ENCODE results near the gene COPS7A. TPM values are rescaled to one million over a fixed set of nuclear protein-coding genes. Genes with fewer than 3 reads are reported as not detected.
A peak's percentile ranks its signal among the peaks of the same experiment; 100 is the strongest.

Gene COPS7A
- total and polyA plus RNA-seq, 9 donors = 36.4 to 74.8 (median 48.4) TPM

DNA sequence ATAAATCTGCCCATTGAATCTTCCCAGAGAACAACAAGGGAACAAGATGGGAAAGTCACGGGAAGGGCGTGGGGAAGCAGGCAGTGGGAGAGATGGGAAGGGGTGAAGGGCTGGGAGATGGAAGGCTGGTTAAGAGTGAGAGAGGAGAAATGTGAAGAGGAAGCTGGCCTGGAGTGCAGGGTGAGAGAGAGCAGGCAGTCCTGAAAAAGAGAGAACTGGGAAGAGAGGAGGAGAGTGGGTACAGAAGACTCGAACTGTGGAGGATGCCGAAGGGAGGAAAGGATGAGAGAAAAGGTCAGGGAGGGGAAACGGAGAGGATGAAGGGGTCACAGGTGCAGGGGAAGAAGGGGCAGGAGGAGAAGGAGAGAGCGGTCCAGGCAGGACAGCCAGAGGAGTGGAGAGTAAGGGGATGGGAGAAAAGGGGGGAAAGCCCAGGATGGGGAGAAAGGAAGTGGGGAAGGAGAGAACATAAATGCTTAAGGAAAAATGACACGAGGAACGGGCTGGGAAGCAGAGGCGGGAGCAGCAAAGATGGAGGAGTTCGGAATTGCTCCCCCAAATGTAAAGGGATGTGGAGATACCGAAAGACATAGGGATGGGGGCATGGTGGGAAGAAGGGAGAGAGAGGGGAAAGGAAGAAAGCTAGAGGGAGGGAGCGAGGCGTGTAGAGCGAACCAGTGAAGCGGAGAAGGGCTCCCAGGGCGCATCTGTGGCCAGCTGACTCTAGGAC is 24.4 kb upstream of the COPS7A start:
- TF ChIP-seq, protein P1, sequence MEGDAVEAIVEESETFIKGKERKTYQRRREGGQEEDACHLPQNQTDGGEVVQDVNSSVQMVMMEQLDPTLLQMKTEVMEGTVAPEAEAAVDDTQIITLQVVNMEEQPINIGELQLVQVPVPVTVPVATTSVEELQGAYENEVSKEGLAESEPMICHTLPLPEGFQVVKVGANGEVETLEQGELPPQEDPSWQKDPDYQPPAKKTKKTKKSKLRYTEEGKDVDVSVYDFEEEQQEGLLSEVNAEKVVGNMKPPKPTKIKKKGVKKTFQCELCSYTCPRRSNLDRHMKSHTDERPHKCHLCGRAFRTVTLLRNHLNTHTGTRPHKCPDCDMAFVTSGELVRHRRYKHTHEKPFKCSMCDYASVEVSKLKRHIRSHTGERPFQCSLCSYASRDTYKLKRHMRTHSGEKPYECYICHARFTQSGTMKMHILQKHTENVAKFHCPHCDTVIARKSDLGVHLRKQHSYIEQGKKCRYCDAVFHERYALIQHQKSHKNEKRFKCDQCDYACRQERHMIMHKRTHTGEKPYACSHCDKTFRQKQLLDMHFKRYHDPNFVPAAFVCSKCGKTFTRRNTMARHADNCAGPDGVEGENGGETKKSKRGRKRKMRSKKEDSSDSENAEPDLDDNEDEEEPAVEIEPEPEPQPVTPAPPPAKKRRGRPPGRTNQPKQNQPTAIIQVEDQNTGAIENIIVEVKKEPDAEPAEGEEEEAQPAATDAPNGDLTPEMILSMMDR (IDR thresholded peaks at IDR 0.05) = no peak
- TF ChIP-seq EP300 (IDR thresholded peaks at IDR 0.05) (no peak), POLR2A (IDR thresholded peaks at IDR 0.05) (no peak)
- no peaks in the 10 kb centered on the region for H3K27me3 ChIP-seq
- H3K36me3 ChIP-seq = no peaks in the 10 kb centered on the region
- peaks cover 2% of the 10 kb centered on the region for H3K4me1 ChIP-seq (ENCODE audit: insufficient read depth)
- DNase-seq = peak in 1 of 5 donors; percentile 7
- H3K4me3 ChIP-seq = peak overlapping the region; percentile 62
- WGBS, 3 donors = 24 to 31% (median 25%) methylated on average over 16 of the region's 16 CpGs
- no peaks in the 10 kb centered on the region for H3K9me3 ChIP-seq
- no peak overlapping the region for H3K27ac ChIP-seq
- intact Hi-C loops (cut with DNase I) = no loop called here

DNA sequence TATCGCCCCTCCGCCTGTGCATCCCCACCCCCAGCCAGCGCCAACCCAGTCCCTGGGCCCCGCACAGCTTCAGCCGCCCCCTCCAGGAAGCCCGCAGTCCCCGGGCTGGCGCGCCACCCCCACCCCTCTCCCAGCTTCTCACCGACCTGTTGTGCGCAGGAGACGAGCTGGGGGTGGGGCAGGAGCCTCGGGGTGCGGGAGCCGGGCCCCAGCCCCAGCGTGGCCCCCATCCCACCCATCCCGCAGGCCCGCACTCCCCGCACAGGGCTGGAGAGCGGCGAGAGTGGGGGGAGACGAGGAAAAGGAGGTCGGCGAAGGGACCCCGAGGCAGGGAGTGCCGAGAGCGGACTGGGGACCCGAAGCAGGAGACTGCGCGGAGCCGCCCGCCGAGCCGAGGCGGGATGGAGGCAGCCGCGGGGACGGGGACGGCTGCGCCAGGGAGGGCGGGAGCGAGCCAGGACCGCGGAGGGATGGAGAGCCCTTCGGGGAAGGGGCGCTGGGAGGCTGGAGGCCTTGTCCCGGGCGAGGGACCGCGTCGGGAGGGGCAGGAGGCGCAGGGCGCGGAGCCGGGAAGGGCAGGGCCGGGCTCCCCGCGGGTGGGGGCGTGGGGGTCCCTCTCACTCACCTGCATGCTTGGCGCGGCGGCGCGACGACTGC is 23.7 kb upstream of the COPS7A start:
- H3K36me3 ChIP-seq = no peaks in the 10 kb centered on the region
- WGBS, 3 donors = 0 to 2% (median 1%) methylated on average over 28 to 64 of the region's 65 CpGs
- intact Hi-C loops (cut with DNase I) = loop anchor here in 1 of 4 donors (10.0 kb wide), 1 partner anchor 55 kb away; the partner anchor contains the start of gene ACRBP

DNA sequence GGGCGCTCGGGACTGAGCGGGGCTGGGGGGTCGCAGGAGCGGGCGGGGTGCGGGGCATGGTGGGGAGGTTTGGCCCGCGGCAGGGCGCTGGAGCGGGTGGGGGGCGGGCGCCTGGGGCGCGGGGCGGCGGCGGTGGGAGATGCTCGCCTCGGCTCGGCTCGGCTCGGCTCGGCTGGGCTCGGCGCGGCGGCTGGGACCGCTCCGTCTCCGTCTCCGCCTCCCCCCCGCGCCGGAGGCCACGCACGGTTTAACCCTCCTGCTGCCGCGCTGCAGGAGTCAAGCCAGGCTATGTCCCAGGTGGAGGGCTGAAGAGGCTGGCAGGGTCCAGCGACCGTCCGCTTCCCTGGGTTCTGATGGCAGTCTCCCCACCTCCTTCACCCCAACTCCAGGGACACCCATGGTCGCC is 23.2 kb upstream of the COPS7A start, which contains the start of gene PIANP:
PIANP (minus strand) TSS at position 170 of the 406 bp plus-strand sequence. CDS start 2,754 bp downstream, outside the sequence.
- Histone ChIP-seq H3K4me3 (peak within 1 kb of the TSS; percentile 62), H3K27ac (no peak within 1 kb of the TSS), H3K36me3 (no peaks in the 10 kb centered on the region), H3K9me3 (no peaks in the 10 kb centered on the region), H3K4me1 (ENCODE audit: insufficient read depth) (peaks cover 2% of the 10 kb centered on the region), H3K27me3 (no peaks in the 10 kb centered on the region)
- WGBS, 3 donors = 0 to 3% (median 1%) methylated on average over 12 to 43 of the region's 43 CpGs
- DNase-seq = peak in 4 of 5 donors; percentile 25 to 75 (median 61)
- intact Hi-C loops (cut with DNase I) = loop anchor here in 1 of 4 donors (10.0 kb wide), 1 partner anchor 56 kb away; the partner anchor contains the start of gene ACRBP
- TF ChIP-seq POLR2A (IDR thresholded peaks at IDR 0.05) (no peak), EP300 (IDR thresholded peaks at IDR 0.05) (no peak)
- TF ChIP-seq, protein P1 (IDR thresholded peaks at IDR 0.05) = no peak

More for the DNA sequence above, 23.7 kb upstream of the COPS7A start:
- H3K4me3 ChIP-seq = peak overlapping the region; percentile 62
- H3K27me3 ChIP-seq = no peaks in the 10 kb centered on the region
- TF ChIP-seq EP300 (IDR thresholded peaks at IDR 0.05) (no peak), POLR2A (IDR thresholded peaks at IDR 0.05) (no peak)
- TF ChIP-seq, protein P1 (IDR thresholded peaks at IDR 0.05) = no peak
- no peaks in the 10 kb centered on the region for H3K9me3 ChIP-seq
- H3K4me1 ChIP-seq (ENCODE audit: insufficient read depth) = peaks cover 2% of the 10 kb centered on the region
- no peak overlapping the region for H3K27ac ChIP-seq
- DNase-seq = peak in 1 of 5 donors; percentile 31

DNA sequence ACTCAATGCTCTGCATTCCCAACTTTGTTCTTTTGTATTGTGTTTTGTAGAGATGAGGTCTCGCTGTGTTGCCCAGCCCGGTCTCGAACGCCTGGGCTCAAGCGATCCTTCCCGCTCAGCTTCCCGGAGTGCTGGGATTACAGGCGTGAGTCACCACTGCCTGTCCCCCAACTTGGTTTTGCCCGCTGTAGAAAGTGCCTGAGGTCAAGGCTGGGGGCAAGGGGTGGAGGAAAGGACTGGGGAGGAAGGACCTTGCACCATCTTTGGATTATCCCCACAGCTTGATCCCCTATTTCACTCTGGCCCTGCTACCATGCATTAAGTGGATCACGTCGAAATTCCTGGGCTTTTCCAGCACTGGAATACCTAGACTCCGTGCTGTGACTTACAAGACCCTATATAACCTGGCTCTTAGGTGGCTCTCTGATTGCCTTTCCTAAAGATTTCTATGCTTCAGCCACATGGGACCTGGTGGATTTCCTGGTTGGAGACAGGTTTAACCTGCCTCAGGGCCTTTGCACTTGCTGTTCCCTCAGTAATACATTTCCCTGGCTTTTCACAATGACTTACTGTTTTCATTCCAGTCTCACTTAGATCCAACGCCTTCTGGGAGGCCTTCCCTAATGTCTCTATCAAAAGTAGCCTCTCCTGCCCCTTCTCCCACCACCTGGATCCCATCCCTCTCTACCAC is 22.6 kb upstream of the COPS7A start:
- Histone ChIP-seq H3K27ac (no peak overlapping the region), H3K36me3 (no peaks in the 10 kb centered on the region), H3K4me3 (peak overlapping the region; percentile 62), H3K4me1 (ENCODE audit: insufficient read depth) (peaks cover 2% of the 10 kb centered on the region), H3K9me3 (no peaks in the 10 kb centered on the region), H3K27me3 (no peaks in the 10 kb centered on the region)
- WGBS, 3 donors = 19 to 23% (median 23%) methylated on average over 13 of the region's 13 CpGs
- peak in 1 of 5 donors; percentile 28 for DNase-seq
- TF ChIP-seq, protein P1 (IDR thresholded peaks at IDR 0.05) = no peak
- TF ChIP-seq EP300 (IDR thresholded peaks at IDR 0.05) (no peak), POLR2A (IDR thresholded peaks at IDR 0.05) (no peak)
- intact Hi-C loops (cut with DNase I) = loop anchor here in 1 of 4 donors (10.0 kb wide), 1 partner anchor 56 kb away; the partner anchor contains the start of gene ACRBP
